SIG-M5 treated with dmso at 0.1 percent for 504 hours (cell line): Measurements from ENCODE around the gene CNTNAP5.

ENCODE experiments used
- DNase-seq: peaks from one replicate; lab custom pipeline; 2025; ENCODE audit not compliant: unreplicated experiment; lab: John Stamatoyannopoulos, UW

The CNTNAP5 gene

GRCh38 chr2:124025171-124025580 lies at the start of gene CNTNAP5:
TSS of gene CNTNAP5 (plus strand) at chr2:124025287. CDS start at chr2:124025651, 364 bp downstream.
- DNase-seq, result no peak

- DNase-seq, result no peak
Measured at GRCh38 chr2:123976054-123976648, 48.9 kb upstream of the CNTNAP5 start.

GRCh38 chr2:123993728-123994323 lies 31.3 kb upstream of the CNTNAP5 start:
- peak; percentile 8 for DNase-seq

GRCh38 chr2:123999681-124000080 lies 25.4 kb upstream of the CNTNAP5 start:
- DNase-seq, result no peak

GRCh38 chr2:124001696-124002430 lies 23.2 kb upstream of the CNTNAP5 start:
- DNase-seq, result no peak

- DNase-seq, result no peak
Measured at GRCh38 chr2:124018890-124019289, 6.2 kb upstream of the CNTNAP5 start.

GRCh38 chr2:124024561-124025170 lies 421 bp upstream of the CNTNAP5 start:
- DNase-seq, result no peak

GRCh38 chr2:124025891-124026434 lies 876 bp downstream of the CNTNAP5 start:
- DNase-seq, result no peak

- no peak for DNase-seq
Measured at GRCh38 chr2:124026503-124026902, 1.4 kb downstream of the CNTNAP5 start.

GRCh38 chr2:124027182-124027581 lies 2.1 kb downstream of the CNTNAP5 start:
- DNase-seq, result peak; percentile 55

GRCh38 chr2:124032799-124033198 lies 7.7 kb downstream of the CNTNAP5 start:
- no peak for DNase-seq

GRCh38 chr2:124034265-124034664 lies 9.2 kb downstream of the CNTNAP5 start:
- no peak for DNase-seq

GRCh38 chr2:124035001-124035400 lies 9.9 kb downstream of the CNTNAP5 start:
- no peak for DNase-seq

GRCh38 chr2:124039032-124039431 lies 13.9 kb downstream of the CNTNAP5 start:
- DNase-seq, result no peak

GRCh38 chr2:124039762-124040291 lies 14.7 kb downstream of the CNTNAP5 start:
- no peak for DNase-seq

GRCh38 chr2:124045894-124046293 lies 20.8 kb downstream of the CNTNAP5 start:
- no peak for DNase-seq

- DNase-seq, result no peak
Measured at GRCh38 chr2:124046332-124046731, 21.2 kb downstream of the CNTNAP5 start.

GRCh38 chr2:124048102-124048501 lies 23.0 kb downstream of the CNTNAP5 start:
- no peak for DNase-seq

GRCh38 chr2:124048664-124049063 lies 23.6 kb downstream of the CNTNAP5 start:
- no peak for DNase-seq

- no peak for DNase-seq
Measured at GRCh38 chr2:124049136-124049535, 24.0 kb downstream of the CNTNAP5 start.

- no peak for DNase-seq
Measured at GRCh38 chr2:124050833-124051497, 25.9 kb downstream of the CNTNAP5 start.
